Measurements from ENCODE around the gene LAD1.

DNA sequence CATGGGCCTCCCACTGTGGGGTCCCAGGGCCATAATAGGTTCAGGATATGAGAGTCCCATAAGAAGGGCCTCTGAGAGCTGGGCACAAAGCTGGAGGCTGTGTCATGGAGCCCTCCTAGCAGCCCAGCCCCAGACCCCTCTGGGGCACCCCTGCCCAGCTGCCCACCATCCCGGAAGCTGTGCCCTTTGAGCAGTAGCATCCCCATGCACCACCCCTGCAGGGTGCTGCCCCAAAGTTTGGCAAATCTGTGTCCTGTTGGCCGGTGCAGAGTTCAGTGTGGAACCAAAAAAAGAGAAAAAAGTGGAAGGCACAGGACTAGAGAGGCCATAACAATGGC is 39.3 kb downstream of the LAD1 start:
- TF ChIP-seq GATA2 (IDR thresholded peaks at IDR 0.05; ENCODE audit: low read depth, low read length) = no peak
- no peak for TF ChIP-seq GATA3 (IDR thresholded peaks at IDR 0.05; ENCODE audit: low read depth, low read length)

All from SH-SY5Y (cell line).